GM18870 (cell line): ENCODE results near the gene THSD8.
"Not testable (repeated sequence)": the region's sequence is repeated elsewhere in the genome, so short reads cannot be mapped to it uniquely, and the experiment has no call there.

ENCODE experiments used
- ATAC-seq: cut with Tn5 transposase; IDR thresholded peaks from one replicate; pipeline ENCODE4 v1.9.1; 2021; ENCODE audit warnings: moderate library complexity; ENCODE audit not compliant: unreplicated experiment

Gene THSD8

DNA sequence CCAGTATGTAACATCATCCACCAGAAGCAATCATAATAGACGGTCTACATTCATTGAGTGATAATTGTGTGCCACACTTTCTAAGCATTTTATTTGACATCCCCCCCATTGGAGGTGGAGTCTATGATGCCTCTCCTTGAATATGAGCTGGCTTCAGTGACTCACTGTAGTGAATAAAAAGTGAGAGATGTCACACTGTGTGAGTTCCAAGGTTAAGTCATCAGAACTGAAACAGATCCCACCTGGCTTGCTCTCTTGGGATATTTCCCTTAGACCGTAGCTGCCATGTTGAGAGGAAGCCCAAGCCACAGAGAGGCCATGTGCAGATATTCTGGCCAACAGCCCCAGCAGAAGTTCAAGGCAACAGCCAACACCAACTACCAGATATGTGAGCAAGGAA, 19.9 kb downstream of the THSD8 start:
- no peak for ATAC-seq

DNA sequence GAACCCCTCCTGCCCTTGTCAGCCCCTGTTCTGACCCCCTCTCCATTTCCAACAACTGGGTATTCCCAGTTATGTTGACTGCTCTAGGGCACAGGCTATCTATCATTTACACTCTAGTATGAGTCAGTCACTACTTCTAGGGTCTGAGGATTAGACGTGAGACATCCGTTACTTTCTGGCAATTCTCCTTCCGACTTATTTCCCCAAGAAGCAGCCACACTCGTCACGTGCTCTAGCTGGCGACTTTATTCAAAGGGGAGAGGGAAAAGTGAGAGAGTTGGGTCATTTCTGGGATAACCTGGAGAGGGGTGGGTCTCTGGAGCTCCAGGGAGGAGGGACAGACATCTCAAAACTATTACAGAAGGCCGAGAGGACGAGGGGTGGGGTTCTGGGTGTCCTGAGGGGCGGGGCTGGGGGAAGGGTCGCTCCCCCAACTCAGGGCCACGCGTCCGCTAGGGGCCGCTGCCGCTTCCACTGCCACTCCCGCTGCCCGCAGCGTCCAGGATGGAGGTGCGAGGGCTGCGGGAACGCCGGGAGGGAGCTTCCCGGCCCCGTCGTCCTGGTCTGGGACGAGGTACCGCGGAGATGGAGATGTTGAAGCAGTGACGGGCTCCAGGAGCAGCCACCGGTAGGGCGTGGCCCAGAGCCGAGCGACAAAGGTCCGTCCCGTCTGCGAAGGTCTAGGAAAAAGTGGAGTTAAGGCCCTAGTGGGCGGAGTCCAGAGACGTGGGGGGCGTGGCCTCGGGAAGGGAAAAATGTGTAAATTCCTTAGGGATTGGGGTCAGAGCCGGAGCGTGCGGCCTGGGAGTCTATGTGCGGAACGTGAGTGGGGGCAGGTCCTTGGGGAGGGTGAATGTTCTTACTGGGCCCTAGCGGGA, 23.6 kb downstream of the THSD8 start:
- no peak for ATAC-seq

DNA sequence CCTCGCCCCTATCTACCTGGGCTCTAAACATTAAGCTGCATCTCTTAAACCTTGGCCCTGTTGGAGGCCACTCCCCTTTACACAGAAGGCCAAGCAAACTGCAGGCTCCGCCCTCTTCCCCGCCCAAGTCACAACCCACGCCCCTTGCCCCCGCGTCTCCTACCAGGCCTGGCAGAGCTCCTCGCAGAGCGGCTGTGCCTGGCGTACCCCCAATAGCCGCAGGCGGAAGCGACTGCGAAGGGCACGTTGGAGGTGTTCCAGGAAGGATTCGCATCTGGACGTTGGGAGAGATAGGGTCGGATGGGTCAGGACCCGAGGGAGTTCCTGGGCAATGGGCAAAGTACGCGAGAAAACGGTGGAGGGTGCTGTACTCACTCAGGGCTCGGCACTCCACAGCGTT, 26.6 kb downstream of the THSD8 start:
- ATAC-seq, result no peak

DNA sequence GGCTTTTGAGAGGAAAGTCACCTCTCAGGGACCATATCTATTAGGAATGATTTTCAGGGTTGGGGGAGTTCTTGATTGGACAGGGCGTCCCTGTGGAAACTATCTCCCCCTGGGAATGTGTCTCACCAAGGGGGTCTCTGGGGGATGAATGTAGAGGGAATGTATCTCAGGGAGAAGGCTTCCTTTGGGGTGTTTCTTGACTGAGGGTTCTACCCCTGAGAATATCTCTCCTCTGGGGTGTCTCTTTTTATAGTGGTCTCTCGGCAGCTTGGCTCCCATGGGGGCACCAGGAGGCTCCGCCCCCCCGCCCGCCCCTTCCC, 31.5 kb downstream of the THSD8 start:
- ATAC-seq, result no peak

DNA sequence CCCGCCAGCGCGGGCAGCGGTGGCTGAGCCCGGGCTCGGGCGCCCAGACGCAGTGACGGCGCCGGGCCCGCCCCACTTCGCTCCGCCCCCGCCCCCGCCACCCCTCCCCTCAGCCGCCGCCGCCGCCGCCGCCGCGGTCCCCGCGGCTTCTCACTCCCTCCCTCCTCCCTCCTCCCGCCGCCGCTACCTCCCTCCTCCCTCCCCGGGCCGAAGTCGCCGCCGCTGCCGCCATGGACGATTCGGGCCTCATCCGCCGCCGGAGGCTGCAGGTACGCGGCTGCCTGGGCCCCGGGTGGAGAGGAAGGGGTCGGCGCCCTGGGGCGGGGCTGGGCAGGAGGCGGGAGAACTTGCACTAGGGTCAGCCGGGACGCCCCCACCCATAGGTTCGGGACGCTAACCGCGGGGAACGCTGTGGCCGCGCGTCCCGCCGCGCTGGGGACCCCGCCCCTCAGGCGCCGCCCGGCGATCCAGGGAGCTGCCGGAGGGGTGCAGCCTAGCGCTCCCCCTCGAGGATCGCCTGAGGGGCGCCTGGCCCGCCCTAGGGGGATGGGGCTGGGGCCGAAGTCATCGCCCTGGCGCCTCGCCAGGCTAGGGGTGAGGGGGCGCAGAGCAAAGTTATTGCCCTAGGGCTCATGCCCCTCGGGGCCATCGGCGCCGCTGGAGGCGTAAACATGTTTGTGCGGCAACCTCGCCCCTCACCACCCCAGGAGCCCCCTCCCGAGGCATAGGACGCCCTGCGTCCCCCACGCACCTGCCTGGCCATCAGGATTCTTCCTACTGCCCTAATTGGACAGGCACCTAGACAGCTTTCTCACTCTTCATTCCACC, 32.1 kb downstream of the THSD8 start:
- no peak for ATAC-seq

DNA sequence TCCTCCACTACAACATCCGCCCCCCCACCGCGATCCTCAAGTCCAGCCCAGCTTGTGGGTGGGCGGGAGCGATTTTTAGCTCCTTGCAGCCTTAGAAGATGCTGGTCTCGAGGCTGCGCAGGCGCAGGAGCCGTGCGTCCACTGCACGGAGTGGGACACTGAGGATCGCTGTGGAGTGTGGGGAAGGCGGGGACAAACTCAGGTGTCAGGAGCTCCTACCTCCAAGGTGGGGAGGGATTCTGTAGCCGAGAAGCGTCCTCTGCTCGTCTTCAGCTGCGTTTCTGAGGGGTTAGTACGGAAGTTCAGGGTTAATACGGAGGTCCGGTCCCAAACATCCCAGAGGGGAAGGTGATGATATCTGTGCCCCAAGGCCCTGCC, 32.7 kb downstream of the THSD8 start, which contains the start of gene RTBDN:
Gene RTBDN (minus strand): TSS at position 14 of the 378 bp plus-strand sequence. CDS start 4,600 bp downstream, outside the sequence.
- no peak for ATAC-seq

DNA sequence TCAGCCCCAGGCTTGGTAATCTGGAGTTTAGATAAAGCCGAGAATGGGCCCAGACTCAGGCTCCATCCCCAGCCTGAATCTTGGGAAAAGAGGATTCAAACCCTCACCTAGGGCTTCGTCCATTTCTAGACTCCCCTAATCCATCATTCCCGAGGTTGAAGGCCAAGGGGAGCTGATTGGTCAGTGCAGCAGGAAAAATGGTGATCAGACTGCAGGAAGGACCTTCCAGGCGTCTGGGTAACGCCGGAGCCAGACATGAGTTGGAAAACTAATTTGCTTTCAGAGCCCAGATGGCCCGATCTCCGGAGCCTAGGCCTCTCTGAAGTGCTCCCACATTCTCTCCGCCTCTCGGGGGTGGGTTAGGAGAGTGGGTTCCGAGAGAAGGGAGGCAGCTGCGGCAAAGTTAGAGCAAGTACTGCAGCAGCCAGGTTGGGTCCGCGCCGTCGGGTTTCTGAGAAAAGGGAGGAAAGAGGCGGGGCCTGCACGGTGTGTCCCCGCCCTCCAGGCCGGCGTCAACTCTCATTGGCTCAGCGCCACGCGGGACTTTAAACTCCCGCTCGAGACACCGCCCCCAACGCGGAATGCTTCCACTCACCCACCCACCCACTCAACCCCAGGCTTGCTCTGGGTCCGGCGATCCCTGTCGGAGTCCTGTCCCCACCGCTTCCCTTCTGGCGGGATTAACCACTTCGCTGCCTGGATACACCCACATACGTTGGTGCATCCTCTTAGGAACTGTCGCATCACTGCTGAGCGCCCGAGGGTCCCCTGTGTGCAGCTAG, 33.3 kb downstream of the THSD8 start:
- ATAC-seq, result no peak

DNA sequence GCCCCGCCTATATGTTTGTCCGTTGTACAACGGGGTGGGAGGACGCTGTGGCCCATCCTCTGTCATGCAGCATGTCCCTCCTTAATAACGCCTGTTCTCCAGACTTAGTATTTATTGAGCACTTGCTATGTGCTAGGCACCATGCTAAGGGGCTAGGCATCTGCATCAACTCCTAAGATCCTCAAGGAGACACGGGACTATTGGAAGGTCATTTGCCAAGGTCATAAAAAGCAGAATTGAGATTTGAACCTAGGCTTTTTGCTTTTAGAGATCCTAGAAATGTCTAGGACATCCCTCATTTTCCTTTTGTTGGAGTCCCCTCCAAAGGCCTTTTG, 34.6 kb downstream of the THSD8 start:
- ATAC-seq, result no peak

DNA sequence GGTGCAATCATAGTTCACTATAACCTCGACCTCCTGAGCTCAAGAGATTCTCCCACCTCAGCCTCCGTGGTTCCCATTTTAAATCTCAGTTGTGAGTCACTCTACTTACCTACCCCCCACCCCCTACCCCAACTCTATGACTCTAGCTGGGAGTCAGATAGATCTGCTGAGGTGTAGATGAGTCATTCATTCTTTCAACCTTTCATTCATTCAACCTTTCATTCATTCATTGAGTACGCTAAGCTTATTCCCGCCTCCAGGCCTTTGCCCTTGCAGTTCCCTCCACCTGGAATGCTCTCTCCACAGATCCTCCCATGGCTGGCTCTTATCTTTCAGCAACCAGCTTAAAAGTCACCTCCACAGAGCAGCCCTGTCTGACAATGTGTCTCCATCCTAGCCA, 35.4 kb downstream of the THSD8 start:
- ATAC-seq, result no peak

DNA sequence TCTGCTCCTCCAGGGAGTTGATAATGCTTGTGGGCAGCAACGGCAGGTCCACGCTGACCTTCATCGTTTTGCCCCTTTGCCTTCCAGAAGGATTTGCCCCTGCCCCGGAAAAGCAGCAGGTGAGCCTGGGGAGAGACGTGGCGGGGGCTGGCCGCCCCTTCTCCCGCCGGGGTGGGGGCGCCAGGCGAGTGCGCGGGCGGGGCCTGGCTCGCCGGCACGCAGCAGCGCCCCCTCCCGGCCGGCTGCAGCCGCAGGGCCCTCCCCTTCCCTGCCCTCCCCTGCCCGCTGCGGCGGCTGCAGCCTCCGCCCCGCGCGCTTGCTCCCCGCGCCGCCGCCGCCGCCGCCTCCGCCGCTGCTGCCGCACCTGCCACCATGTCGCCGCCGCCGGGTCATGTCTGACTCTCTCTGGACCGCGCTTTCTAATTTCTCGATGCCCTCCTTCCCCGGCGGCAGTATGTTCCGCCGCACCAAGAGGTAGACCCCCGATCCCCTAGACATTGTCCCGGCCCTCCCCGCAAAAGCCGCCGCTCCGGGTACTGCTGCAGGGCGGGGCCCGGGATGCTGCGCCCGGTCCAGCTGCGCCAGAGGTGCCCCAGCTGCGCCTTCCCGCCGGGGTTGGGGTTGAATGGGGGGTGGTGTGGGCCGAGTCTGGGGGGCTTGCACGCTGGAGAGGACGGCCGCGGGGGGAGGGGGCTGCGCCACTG, 36.5 kb downstream of the THSD8 start, which contains the start of gene MAST1:
Gene MAST1 (plus strand): TSS at position 334 of the 704 bp plus-strand sequence. CDS start 58 bp downstream, at position 392.
- no peak for ATAC-seq

DNA sequence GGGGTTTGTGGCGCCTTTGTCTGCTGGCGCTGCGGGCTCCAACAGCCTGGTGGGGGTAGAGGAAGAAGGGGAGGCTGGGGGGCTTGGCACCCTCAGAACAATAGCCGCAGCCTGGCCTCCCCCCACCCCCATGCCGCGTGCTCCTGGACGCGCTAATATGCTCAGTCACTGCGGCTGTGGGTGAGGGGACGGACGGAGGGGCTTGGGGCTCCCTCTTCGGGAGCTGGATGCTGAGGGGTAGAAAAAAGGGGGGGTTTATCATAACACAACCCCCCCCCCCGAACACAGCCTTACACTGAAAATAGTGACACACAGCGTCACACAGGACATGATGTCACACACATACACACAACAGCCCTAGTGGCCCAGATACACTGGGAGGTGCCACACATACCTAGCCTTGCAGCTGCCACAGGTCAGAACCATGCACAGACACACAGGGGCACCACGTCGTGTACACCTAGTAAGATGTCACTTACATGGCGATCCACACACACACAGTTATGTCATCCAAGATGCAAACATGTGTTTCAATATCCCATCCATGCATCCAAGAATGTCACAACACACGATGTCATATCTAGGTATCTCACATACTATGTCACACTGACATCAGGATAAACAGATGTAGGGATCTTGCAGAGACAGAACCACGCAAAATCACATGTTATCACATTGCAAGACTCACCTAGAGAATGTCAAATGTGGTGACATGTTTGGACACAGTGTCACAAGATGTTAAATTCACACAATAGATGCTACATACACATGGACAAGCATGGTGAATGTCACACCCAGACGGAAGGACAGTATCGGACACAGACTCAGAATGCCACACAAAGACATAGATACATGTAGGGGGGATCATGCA, 37.3 kb downstream of the THSD8 start:
- ATAC-seq, result no peak

DNA sequence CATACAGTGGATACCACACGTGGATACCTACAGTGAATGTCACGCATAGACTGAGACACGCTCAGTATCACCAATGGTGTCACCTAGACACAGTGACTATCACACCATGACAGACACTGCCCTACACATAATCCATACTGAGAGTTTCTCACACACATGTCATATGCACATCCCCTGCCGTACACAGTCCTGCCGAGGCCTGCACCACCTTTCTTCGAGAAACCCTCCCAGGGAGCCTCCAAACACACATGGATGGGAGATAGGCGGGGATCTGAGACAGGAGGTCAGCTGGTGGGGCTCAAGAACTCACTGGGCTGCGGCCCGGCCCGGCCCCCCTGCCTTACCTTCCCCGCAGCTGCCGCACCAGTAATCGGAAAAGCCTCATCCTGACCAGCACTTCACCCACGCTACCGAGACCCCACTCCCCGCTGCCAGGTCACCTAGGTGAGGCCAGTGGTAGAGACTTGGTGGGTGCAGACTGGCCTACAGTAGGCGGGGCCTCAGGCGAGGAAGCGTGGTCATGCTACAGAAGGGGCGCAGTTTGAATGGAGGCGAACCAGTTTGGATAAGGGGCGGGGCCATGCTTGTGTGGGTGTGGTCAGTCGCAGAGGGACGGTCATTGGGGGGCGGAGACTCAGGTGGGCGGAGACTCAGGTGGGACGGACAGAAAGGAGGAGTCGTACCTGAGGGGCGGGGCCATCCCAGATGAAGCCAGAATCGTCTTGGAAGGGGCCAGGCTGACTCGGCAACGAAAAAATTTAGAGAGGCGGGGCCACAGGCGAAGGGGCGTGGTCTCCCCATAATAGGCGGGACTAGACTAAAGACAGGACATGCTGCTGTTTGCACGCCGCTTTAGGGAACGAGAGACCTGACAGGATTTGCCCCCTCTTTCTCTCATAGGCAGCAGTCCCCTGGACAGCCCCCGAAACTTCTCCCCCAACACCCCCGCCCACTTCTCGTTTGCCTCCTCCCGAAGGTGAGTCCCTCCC, 38.5 kb downstream of the THSD8 start:
- ATAC-seq, result no peak

DNA sequence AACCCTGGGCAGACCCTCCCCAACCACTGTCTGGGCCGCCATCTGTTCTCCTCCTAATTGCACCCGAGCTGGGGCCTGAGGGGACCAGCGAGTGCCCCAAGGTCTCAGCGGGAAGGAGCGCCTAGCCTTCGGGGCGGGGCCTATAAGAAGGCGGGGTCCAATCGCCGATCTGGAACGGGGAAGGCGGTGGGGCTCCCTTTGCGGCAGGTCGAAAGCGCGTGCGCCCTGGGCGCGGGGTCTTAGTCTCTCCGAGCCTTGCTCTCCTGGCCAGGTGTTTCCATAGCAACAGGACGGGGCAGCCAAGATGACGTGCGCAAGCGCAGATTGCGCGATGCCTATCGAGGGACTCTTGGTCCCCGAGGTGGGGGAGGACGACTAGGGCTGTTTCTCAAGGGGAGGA, 39.2 kb downstream of the THSD8 start:
- ATAC-seq, result no peak

DNA sequence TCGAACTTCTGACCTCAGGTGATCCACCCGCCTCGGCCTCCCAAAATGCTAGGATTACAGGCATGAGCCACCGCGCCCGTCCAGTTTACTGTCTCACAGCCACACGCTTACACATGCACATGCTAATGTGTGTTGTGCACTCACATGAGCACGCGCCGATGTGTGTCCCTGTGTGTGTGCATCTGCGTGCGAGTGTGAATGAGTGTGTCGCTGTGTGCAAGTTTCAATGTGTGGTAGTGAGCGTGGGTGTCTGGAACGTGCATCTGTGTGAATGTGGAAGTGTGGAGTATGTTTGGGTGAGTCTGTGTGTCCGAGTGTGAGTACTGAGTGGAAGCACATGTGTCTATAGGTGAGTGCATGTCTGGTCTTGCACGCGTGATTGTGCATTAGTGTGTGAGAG, 40.6 kb downstream of the THSD8 start:
- ATAC-seq, result no peak

DNA sequence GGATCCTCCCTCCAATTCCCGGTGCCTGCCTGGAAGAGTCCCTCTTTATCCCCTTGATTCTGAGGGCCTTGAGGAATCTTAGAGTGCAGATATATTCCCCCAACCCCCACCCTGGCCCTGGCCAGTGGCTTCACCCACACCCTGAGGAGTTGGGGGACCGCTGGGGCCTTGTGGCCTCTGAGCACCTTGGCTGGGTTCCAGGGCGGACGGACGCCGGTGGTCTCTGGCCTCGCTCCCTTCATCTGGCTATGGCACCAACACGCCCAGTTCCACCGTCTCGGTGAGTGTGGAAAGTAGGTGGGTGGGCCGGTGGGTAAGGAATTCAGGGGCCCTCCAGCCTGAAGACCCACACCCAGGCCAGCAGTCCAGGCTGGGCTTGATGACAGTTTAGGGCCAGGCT, 41.5 kb downstream of the THSD8 start:
- ATAC-seq, result no peak

DNA sequence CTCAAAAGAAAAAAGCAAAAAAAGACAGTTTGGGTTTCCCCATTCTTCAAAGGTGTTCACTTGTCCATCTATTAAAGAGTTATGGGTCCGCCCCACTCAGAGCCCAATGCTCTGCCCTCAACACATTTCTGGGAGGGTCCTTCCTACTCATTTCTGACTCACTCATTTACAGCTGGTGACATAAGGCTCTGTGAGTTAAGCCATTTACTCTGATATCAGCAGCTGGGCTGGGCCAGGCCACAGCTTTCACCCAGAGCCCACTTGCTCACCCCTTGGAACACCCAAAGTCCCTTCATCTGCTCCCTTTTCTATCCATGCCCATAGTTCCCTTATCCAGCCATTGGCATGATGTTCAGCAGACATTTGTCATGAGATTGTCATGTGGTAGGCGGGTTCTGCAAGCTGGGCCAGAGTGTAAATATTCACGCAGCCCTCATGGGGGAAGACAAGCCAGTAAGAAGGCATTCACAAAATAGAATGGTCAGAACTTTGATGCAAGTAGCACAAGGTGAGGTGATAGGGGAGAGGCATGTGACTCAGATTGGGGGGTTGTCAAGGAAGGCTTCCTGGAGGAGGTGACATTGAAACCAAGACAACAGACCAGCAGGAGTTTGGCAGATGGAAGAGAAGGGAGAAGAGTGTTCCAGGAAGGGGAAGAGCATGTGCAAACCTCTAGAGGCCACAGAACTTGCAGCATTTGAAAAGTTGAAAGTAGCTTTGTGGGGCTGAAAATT, 42.3 kb downstream of the THSD8 start:
- no peak for ATAC-seq

DNA sequence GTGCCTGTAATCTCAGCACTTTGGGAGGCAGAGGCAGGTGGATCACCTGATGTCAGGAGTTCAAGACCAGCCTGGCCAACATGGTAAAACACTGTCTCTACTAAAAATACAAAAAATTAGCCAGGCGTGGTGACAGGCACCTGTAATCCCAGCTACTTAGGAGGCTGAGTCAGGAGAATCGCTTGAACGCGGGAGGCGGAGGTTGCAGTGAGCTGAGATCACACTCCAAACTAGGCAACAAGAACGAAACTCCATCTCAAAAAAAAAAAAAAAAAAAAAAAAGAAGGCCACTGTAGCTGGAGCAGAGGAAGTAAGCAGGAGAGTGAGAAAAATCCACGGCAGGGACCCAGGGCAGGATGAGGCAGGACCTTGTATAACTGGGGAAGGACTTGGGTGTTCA, 44.7 kb downstream of the THSD8 start:
- not testable (repeated sequence) for ATAC-seq
